NOMO-1 treated with dmso at 0.1 percent for 144 hours (cell line): ENCODE measurements around the gene SOSTDC1.
"Not testable (repeated sequence)": the region's sequence is repeated elsewhere in the genome, so short reads cannot be mapped to it uniquely, and the experiment has no call there.

ENCODE experiments used
- DNase-seq: peaks from one replicate; lab custom pipeline; 2025; ENCODE audit not compliant: unreplicated experiment; lab: John Stamatoyannopoulos, UW

The SOSTDC1 gene

GRCh38 chr7:16465469-16466361 is at the start of gene SOSTDC1:
TSS of gene SOSTDC1 (minus strand) at chr7:16465738. CDS start at chr7:16465668, 70 bp downstream.
- no peak for DNase-seq

GRCh38 chr7:16514729-16515128 is 49.2 kb upstream of the SOSTDC1 start:
- no peak for DNase-seq

GRCh38 chr7:16514271-16514670 is 48.7 kb upstream of the SOSTDC1 start:
- DNase-seq, result no peak

GRCh38 chr7:16512097-16512496 is 46.6 kb upstream of the SOSTDC1 start:
- no peak for DNase-seq

GRCh38 chr7:16511314-16511713 is 45.8 kb upstream of the SOSTDC1 start:
- DNase-seq, result no peak

GRCh38 chr7:16509829-16510228 is 44.3 kb upstream of the SOSTDC1 start:
- no peak for DNase-seq

- DNase-seq, result not testable (repeated sequence)
Measured at GRCh38 chr7:16506422-16506821, 40.9 kb upstream of the SOSTDC1 start.

- DNase-seq, result no peak
Measured at GRCh38 chr7:16504019-16504418, 38.5 kb upstream of the SOSTDC1 start.

- DNase-seq, result no peak
Measured at GRCh38 chr7:16502303-16502702, 36.8 kb upstream of the SOSTDC1 start.

GRCh38 chr7:16498122-16498521 is 32.6 kb upstream of the SOSTDC1 start:
- DNase-seq, result no peak

GRCh38 chr7:16494955-16495719 is 29.6 kb upstream of the SOSTDC1 start:
- DNase-seq, result no peak

GRCh38 chr7:16494551-16494950 is 29.0 kb upstream of the SOSTDC1 start:
- no peak for DNase-seq

GRCh38 chr7:16493266-16493665 is 27.7 kb upstream of the SOSTDC1 start:
- DNase-seq, result no peak

- DNase-seq, result no peak
Measured at GRCh38 chr7:16492513-16493062, 27.1 kb upstream of the SOSTDC1 start.

- no peak for DNase-seq
Measured at GRCh38 chr7:16491148-16491547, 25.6 kb upstream of the SOSTDC1 start.

GRCh38 chr7:16484453-16485158 is 19.1 kb upstream of the SOSTDC1 start:
- no peak for DNase-seq

- no peak for DNase-seq
Measured at GRCh38 chr7:16479591-16479990, 14.1 kb upstream of the SOSTDC1 start.

GRCh38 chr7:16479161-16479560 is 13.6 kb upstream of the SOSTDC1 start:
- no peak for DNase-seq

GRCh38 chr7:16471933-16472332 is 6.4 kb upstream of the SOSTDC1 start:
- no peak for DNase-seq

- no peak for DNase-seq
Measured at GRCh38 chr7:16463949-16464715, 1.4 kb downstream of the SOSTDC1 start.
